K562 (cell line): ENCODE results near the gene SOCS4.

ENCODE experiments used
- BRCA1 ChIP-seq, 2 experiments: fragments of 450-650 bp in 1 of 2; sonication (generic) in 1 of 2; formaldehyde crosslinking in 1 of 2; IDR thresholded peaks; 2 replicates each; pipeline versions ENCODE4 v1.5.0 to v1.6.1; 2017 to 2020; ENCODE audit warnings: mild to moderate bottlenecking in 1 of 2, missing genetic modification reagents in 1 of 2
- CBFB ChIP-seq: sonication (generic); formaldehyde crosslinking; IDR thresholded peaks from 2 replicates; pipeline ENCODE4 v1.4.0; 2020; ENCODE audit warnings: mild to moderate bottlenecking, missing genetic modification reagents
- CEBPB ChIP-seq: fragments of 450-650 bp; IDR thresholded peaks from 2 replicates; pipeline ENCODE4 v1.6.1; 2016; ENCODE audit warnings: missing genetic modification characterization, missing compliant biosample characterization
- DIDO1 ChIP-seq: fragments of 450-650 bp; IDR thresholded peaks from 2 replicates; pipeline ENCODE4 v1.6.1; 2016; ENCODE audit warnings: low read depth, missing biosample characterization, missing genetic modification characterization
- FOXJ3 ChIP-seq: sonication (generic); formaldehyde crosslinking; IDR thresholded peaks from 2 replicates; pipeline ENCODE4 v1.4.0; 2020; ENCODE audit warnings: mild to moderate bottlenecking, missing genetic modification reagents
- FOXK2 ChIP-seq, 2 experiments: fragments of 450-650 bp; IDR thresholded peaks in 1 of 2; conservative IDR thresholded peaks in 1 of 2; 2 replicates each; pipeline ENCODE4 v1.6.1; 2016; ENCODE audit warnings: low read depth in 2 of 2, mild to moderate bottlenecking in 1 of 2
- ID3 ChIP-seq, 2 experiments: fragments of 250-450 bp in 1 of 2; fragments of 450-650 bp in 1 of 2; sonication (Bioruptor Pico) in 1 of 2; IDR thresholded peaks; 2 replicates each; pipeline versions ENCODE4 v1.6.1 to v1.8.0; 2016 to 2021; ENCODE audit warnings: mild to moderate bottlenecking in 2 of 2, moderate library complexity in 2 of 2, missing compliant biosample characterization in 1 of 2, missing genetic modification characterization in 1 of 2
- MAFK ChIP-seq: IDR thresholded peaks from 2 replicates; pipeline ENCODE4 v1.6.1; 2011; ENCODE audit warnings: low read length, improper control_type of control experiment
- NFE2 ChIP-seq: IDR thresholded peaks from 2 replicates; pipeline ENCODE4 v1.6.1; 2014; ENCODE audit warnings: antibody characterized with exemption, low read depth
- ZNF232 ChIP-seq: sonication (generic); formaldehyde crosslinking; IDR thresholded peaks from 2 replicates; pipeline ENCODE4 v1.8.0; 2022; ENCODE audit warnings: mild to moderate bottlenecking, missing genetic modification reagents
- TF ChIP-seq, protein P1 (sequence below), 3 experiments: IDR thresholded peaks in 2 of 3; conservative IDR thresholded peaks in 1 of 3; 2 replicates each; pipeline ENCODE4 v1.5.1; 2011 to 2012; ENCODE audit warnings: low read length in 3 of 3, mild to moderate bottlenecking in 3 of 3, control low read depth in 2 of 3, improper control_type of control experiment in 1 of 3, inconsistent platforms in 1 of 3, low read depth in 1 of 3, mixed read lengths in 1 of 3, moderate library complexity in 1 of 3; ENCODE audit not compliant: insufficient read depth in 2 of 3

DNA sequence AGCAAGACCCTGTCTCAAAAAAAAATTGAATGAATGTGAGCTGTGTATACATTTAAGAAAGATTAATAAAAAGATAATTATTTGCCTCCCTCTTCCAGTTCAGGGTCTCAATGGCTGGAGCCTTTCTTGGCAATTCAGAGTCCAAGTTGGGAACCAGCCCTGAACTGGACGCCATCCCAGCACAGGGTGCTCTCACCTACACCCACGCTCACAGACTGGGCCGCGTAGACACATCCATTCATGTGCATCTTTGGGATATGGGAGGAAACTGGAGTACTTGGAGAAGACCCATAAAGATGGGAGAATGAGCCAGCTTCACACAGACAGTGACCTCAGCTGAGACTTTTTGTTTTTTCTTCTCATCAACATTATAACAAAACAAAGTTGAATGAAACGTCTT, 30.9 kb downstream of the SOCS4 start:
- TF ChIP-seq FOXJ3 (CRISPR knock-in tag) (no peak), ID3 (CRISPR knock-in tag; IDR thresholded peaks at IDR 0.05) (no peak), ID3 (tag; IDR thresholded peaks at IDR 0.05) (no peak), CEBPB (tag) (no peak), NFE2 (no peak), CBFB (CRISPR knock-in tag) (no peak), FOXK2 (conservative IDR thresholded peaks at IDR 0.05 in 1 of 2, IDR thresholded peaks at IDR 0.05 in 1 of 2; ENCODE audit: low read depth in 2 of 2) (no peak), ZNF232 (CRISPR knock-in tag) (no peak), BRCA1 (IDR thresholded peaks at IDR 0.05) (no peak), BRCA1 (CRISPR knock-in tag; IDR thresholded peaks at IDR 0.05) (no peak), DIDO1 (no peak), MAFK (no peak)
- TF ChIP-seq, protein P1, sequence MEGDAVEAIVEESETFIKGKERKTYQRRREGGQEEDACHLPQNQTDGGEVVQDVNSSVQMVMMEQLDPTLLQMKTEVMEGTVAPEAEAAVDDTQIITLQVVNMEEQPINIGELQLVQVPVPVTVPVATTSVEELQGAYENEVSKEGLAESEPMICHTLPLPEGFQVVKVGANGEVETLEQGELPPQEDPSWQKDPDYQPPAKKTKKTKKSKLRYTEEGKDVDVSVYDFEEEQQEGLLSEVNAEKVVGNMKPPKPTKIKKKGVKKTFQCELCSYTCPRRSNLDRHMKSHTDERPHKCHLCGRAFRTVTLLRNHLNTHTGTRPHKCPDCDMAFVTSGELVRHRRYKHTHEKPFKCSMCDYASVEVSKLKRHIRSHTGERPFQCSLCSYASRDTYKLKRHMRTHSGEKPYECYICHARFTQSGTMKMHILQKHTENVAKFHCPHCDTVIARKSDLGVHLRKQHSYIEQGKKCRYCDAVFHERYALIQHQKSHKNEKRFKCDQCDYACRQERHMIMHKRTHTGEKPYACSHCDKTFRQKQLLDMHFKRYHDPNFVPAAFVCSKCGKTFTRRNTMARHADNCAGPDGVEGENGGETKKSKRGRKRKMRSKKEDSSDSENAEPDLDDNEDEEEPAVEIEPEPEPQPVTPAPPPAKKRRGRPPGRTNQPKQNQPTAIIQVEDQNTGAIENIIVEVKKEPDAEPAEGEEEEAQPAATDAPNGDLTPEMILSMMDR (IDR thresholded peaks at IDR 0.05 in 2 of 3, conservative IDR thresholded peaks at IDR 0.05 in 1 of 3; ENCODE audit: insufficient read depth in 2 of 3, low read depth in 1 of 3, low read length in 3 of 3): no peak
